Loucy (cell line): ENCODE data around the gene SFXN5.

Experiments
- H2AFZ ChIP-seq: fragments of 200-600 bp; sonication (generic); 2 replicates; pipeline ENCODE4 v1.6.0; 2016; ENCODE audit warnings: antibody characterized with exemption, mild to moderate bottlenecking, low read length, moderate library complexity
- H3F3A ChIP-seq: fragments of 200-600 bp; 2 replicates; pipeline ENCODE4 v1.6.0; 2016; ENCODE audit warnings: antibody characterized with exemption, low read depth, mild to moderate bottlenecking
- H3K27me3 ChIP-seq: fragments of 200-600 bp; sonication (generic); 2 replicates; pipeline ENCODE4 v1.6.1; 2014; ENCODE audit warnings: low read length, mild to moderate bottlenecking; ENCODE audit not compliant: insufficient read depth, poor library complexity, severe bottlenecking
- H3K36me3 ChIP-seq: fragments of 200-600 bp; sonication (generic); 2 replicates; pipeline ENCODE4 v1.6.1; 2016; ENCODE audit warnings: low read length; ENCODE audit not compliant: insufficient read depth
- H3K4me1 ChIP-seq: fragments of 200-600 bp; sonication (generic); 2 replicates; pipeline ENCODE4 v1.5.1; 2014; ENCODE audit warnings: low read length, mild to moderate bottlenecking; ENCODE audit not compliant: insufficient read depth, poor library complexity, severe bottlenecking
- H3K4me2 ChIP-seq: fragments of 200-600 bp; sonication (generic); 2 replicates; pipeline ENCODE4 v1.6.0; 2014; ENCODE audit warnings: antibody characterized with exemption, low read length, low read depth, mild to moderate bottlenecking; ENCODE audit not compliant: poor library complexity, severe bottlenecking
- H3K4me3 ChIP-seq: fragments of 200-600 bp; sonication (generic); 2 replicates; pipeline ENCODE4 v1.5.1; 2014; ENCODE audit warnings: low read length, mild to moderate bottlenecking, mixed read lengths; ENCODE audit not compliant: poor library complexity, severe bottlenecking
- H3K79me2 ChIP-seq: fragments of 200-600 bp; sonication (generic); 2 replicates; pipeline ENCODE4 v1.6.1; 2014; ENCODE audit warnings: low read length; ENCODE audit not compliant: insufficient read depth
- H3K9ac ChIP-seq: fragments of 200-600 bp; sonication (generic); 2 replicates; pipeline ENCODE4 v1.6.0; 2014; ENCODE audit warnings: mild to moderate bottlenecking, low read depth, low read length, moderate library complexity; ENCODE audit not compliant: poor library complexity, severe bottlenecking
- H3K9me2 ChIP-seq: fragments of 200-600 bp; sonication (generic); replicated peaks from 2 replicates; pipeline ENCODE4 v1.6.1; 2016; ENCODE audit warnings: low read depth, low read length, mixed read lengths
- H3K9me3 ChIP-seq: fragments of 200-600 bp; sonication (generic); 2 replicates; pipeline ENCODE4 v1.6.1; 2014; ENCODE audit warnings: mild to moderate bottlenecking, antibody characterized with exemption, low read length, low read depth; ENCODE audit not compliant: insufficient read depth
- H4K20me1 ChIP-seq: fragments of 200-600 bp; sonication (generic); 2 replicates; pipeline ENCODE4 v1.6.0; 2014; ENCODE audit warnings: antibody characterized with exemption, low read length, mild to moderate bottlenecking; ENCODE audit not compliant: insufficient read depth, poor library complexity, severe bottlenecking
- CTCF ChIP-seq: fragments of 200-600 bp; sonication (generic); conservative IDR thresholded peaks from 2 replicates; pipeline ENCODE4 v1.5.1; 2014; ENCODE audit warnings: mild to moderate bottlenecking, antibody characterized with exemption, low read length
- EZH2phosphoT487 ChIP-seq: fragments of 200-600 bp; IDR thresholded peaks from 2 replicates; pipeline ENCODE4 v1.6.1; 2018; ENCODE audit warnings: antibody characterized with exemption, mild to moderate bottlenecking, moderate library complexity, borderline replicate concordance

The SFXN5 gene

GRCh38 chr2:73043276-73043675 is 28.2 kb downstream of the SFXN5 start:
- Histone ChIP-seq H3F3A (no peaks in the 10 kb centered on the region), H3K4me3 (no peak overlapping the region), H3K36me3 (peaks cover 8% of the 10 kb centered on the region; the same call in 1 of the 2 replicates), H3K9me3 (no peaks in the 10 kb centered on the region), H3K79me2 (no peaks in the 10 kb centered on the region), H3K9ac (no peak overlapping the region), H2AFZ (no peak overlapping the region), H3K4me2 (no peak overlapping the region), H3K9me2 (no peaks in the 10 kb centered on the region), H3K27me3 (no peaks in the 10 kb centered on the region), H3K4me1 (peaks cover 14% of the 10 kb centered on the region), H4K20me1 (no peaks in the 10 kb centered on the region)
- TF ChIP-seq CTCF (no peak), EZH2phosphoT487 (no peak)

GRCh38 chr2:73037947-73038585 is 33.4 kb downstream of the SFXN5 start:
- Histone ChIP-seq H3K79me2 (no peaks in the 10 kb centered on the region), H2AFZ (no peak overlapping the region), H3K4me3 (no peak overlapping the region), H3K4me2 (no peak overlapping the region), H3K9me3 (no peaks in the 10 kb centered on the region), H4K20me1 (no peaks in the 10 kb centered on the region), H3K36me3 (peaks cover 15% of the 10 kb centered on the region; the same call in 1 of the 2 replicates), H3K9me2 (no peaks in the 10 kb centered on the region), H3K4me1 (no peaks in the 10 kb centered on the region), H3K9ac (no peak overlapping the region), H3K27me3 (no peaks in the 10 kb centered on the region), H3F3A (no peaks in the 10 kb centered on the region)
- TF ChIP-seq CTCF, result no peak

GRCh38 chr2:73036766-73037165 is 34.7 kb downstream of the SFXN5 start:
- no peaks in the 10 kb centered on the region for H4K20me1 ChIP-seq
- H3K4me3 ChIP-seq, result no peak overlapping the region
- no peak overlapping the region for H3K4me2 ChIP-seq
- no peaks in the 10 kb centered on the region for H3K9me3 ChIP-seq
- H3K9ac ChIP-seq, result no peak overlapping the region
- no peaks in the 10 kb centered on the region for H3K27me3 ChIP-seq
- no peak overlapping the region for H2AFZ ChIP-seq
- no peaks in the 10 kb centered on the region for H3K4me1 ChIP-seq
- H3F3A ChIP-seq, result no peaks in the 10 kb centered on the region
- peaks cover 15% of the 10 kb centered on the region; the same call in 1 of the 2 replicates for H3K36me3 ChIP-seq
- no peaks in the 10 kb centered on the region for H3K9me2 ChIP-seq
- H3K79me2 ChIP-seq, result no peaks in the 10 kb centered on the region
- TF ChIP-seq EZH2phosphoT487 (no peak), CTCF (no peak)
